Vagina (tissue), 2 donors: ENCODE results near the gene C9orf85. TPM values are rescaled to one million over a fixed set of nuclear protein-coding genes. Genes with fewer than 3 reads are reported as not detected.

Source experiments
- DNase-seq, 2 donors: peaks; one replicate each; pipeline ENCODE4 v3.0.0-alpha.2; 2017; ENCODE audit errors: extremely low spot score in 2 of 2
- H3K27ac ChIP-seq: fragments of 200-600 bp; sonication (generic); one replicate; pipeline ENCODE4 v1.5.1; 2019
- H3K27me3 ChIP-seq: fragments of 200-600 bp; sonication (generic); one replicate; pipeline ENCODE4 v1.5.1; 2019
- H3K36me3 ChIP-seq, 2 donors: fragments of 200-600 bp; sonication (generic); one replicate each; pipeline ENCODE4 v1.5.1; 2017 to 2019
- H3K4me1 ChIP-seq: fragments of 200-600 bp; sonication (generic); one replicate; pipeline ENCODE4 v1.5.1; 2019
- H3K4me3 ChIP-seq, 2 donors: fragments of 200-600 bp; sonication (generic); 1 replicate in 1 of 2; 2 replicates in 1 of 2; pipeline ENCODE4 v1.5.1; 2016 to 2019
- H3K9me3 ChIP-seq: fragments of 200-600 bp; sonication (generic); one replicate; pipeline ENCODE4 v1.5.1; 2019
- CTCF ChIP-seq, 3 experiments: fragments of 450-650 bp in 2 of 3; fragments of 200-600 bp in 1 of 3; sonication (generic) in 1 of 3; IDR thresholded peaks; one replicate each; pipeline ENCODE4 v1.5.1; 2017 to 2019; ENCODE audit warnings: antibody characterized with exemption in 3 of 3, mild to moderate bottlenecking in 2 of 3, moderate library complexity in 2 of 3
- POLR2A ChIP-seq, 2 donors: fragments of 450-650 bp; IDR thresholded peaks; one replicate each; pipeline ENCODE4 v1.6.1; 2017; ENCODE audit warnings: antibody characterized with exemption in 2 of 2, mild to moderate bottlenecking in 2 of 2, moderate library complexity in 2 of 2
- POLR2AphosphoS5 ChIP-seq, 2 donors: sonication (generic); formaldehyde crosslinking; IDR thresholded peaks; one replicate each; pipeline ENCODE4 v1.9.0; 2017; ENCODE audit warnings: antibody characterized with exemption in 2 of 2, mild to moderate bottlenecking in 2 of 2, low read depth in 1 of 2; ENCODE audit not compliant: insufficient read depth in 1 of 2
- intact Hi-C: fragments of 100-400 bp; cut with DNase I; formaldehyde crosslinking; loops from one replicate; pipeline ENCODE4 v1.15.1; 2023
- total RNA-seq: library from RNA; depleted of rRNA; stranded (reverse); fragments of >200 nt; gene quantifications from one replicate; pipeline ENCODE4 v1.2.3, GENCODE V29; 2016

C9orf85 gene
- total RNA-seq, 1 donor from 2014 or later = 5.4 TPM

GRCh38 chr9:71904076-71904475 is 7.4 kb upstream of the C9orf85 start:
- Histone ChIP-seq H3K36me3 (no peaks in the 10 kb centered on the region), H3K27me3 (no peaks in the 10 kb centered on the region), H3K4me1 (peaks cover 23% of the 10 kb centered on the region), H3K27ac (no peak overlapping the region), H3K9me3 (no peaks in the 10 kb centered on the region), H3K4me3 (no peak overlapping the region)
- DNase-seq = no peak
- intact Hi-C loops = no loop called here
- no peak for TF ChIP-seq POLR2AphosphoS5 (IDR thresholded peaks at IDR 0.05; ENCODE audit: insufficient read depth in 1 of 2, low read depth in 1 of 2)
- no peak for TF ChIP-seq POLR2A (IDR thresholded peaks at IDR 0.05)
- no peak for TF ChIP-seq CTCF (IDR thresholded peaks at IDR 0.05)

- Histone ChIP-seq H3K36me3 (no peaks in the 10 kb centered on the region), H3K4me3 (peak overlapping the region in 1 of 2 donors; percentile 85), H3K27me3 (no peaks in the 10 kb centered on the region), H3K27ac (peak overlapping the region; percentile 95), H3K4me1 (peaks cover 46% of the 10 kb centered on the region), H3K9me3 (no peaks in the 10 kb centered on the region)
- TF ChIP-seq CTCF (IDR thresholded peaks at IDR 0.05) = no peak
- TF ChIP-seq POLR2A (IDR thresholded peaks at IDR 0.05) = no peak
- TF ChIP-seq POLR2AphosphoS5 (IDR thresholded peaks at IDR 0.05; ENCODE audit: insufficient read depth in 1 of 2, low read depth in 1 of 2) = no peak
- no peak for DNase-seq
- intact Hi-C loops = no loop called here
These were observed 2.6 kb upstream of the C9orf85 start for GRCh38 chr9:71908825-71909224.

GRCh38 chr9:71909887-71910649 is 1.4 kb upstream of the C9orf85 start:
- Histone ChIP-seq H3K4me1 (peaks cover 48% of the 10 kb centered on the region), H3K9me3 (no peaks in the 10 kb centered on the region), H3K36me3 (no peaks in the 10 kb centered on the region), H3K4me3 (peak overlapping the region; percentile 61 to 85), H3K27me3 (no peaks in the 10 kb centered on the region), H3K27ac (peak overlapping the region; percentile 95)
- TF ChIP-seq POLR2AphosphoS5 (IDR thresholded peaks at IDR 0.05; ENCODE audit: insufficient read depth in 1 of 2, low read depth in 1 of 2) = no peak
- TF ChIP-seq CTCF (IDR thresholded peaks at IDR 0.05) = no peak
- no peak for TF ChIP-seq POLR2A (IDR thresholded peaks at IDR 0.05)
- DNase-seq = no peak
- intact Hi-C loops = no loop called here

- Histone ChIP-seq H3K36me3 (no peaks in the 10 kb centered on the region), H3K4me1 (peaks cover 54% of the 10 kb centered on the region), H3K4me3 (peak overlapping the region; percentile 61 to 85), H3K9me3 (no peaks in the 10 kb centered on the region), H3K27me3 (no peaks in the 10 kb centered on the region), H3K27ac (peak overlapping the region; percentile 95)
- DNase-seq = no peak
- TF ChIP-seq CTCF (IDR thresholded peaks at IDR 0.05) (no peak), POLR2AphosphoS5 (IDR thresholded peaks at IDR 0.05; ENCODE audit: insufficient read depth in 1 of 2, low read depth in 1 of 2) (no peak), POLR2A (IDR thresholded peaks at IDR 0.05) (no peak)
- intact Hi-C loops = no loop called here
These were observed 784 bp upstream of the C9orf85 start for GRCh38 chr9:71910650-71911060.

GRCh38 chr9:71911908-71912335 is 483 bp downstream of the C9orf85 start:
- Histone ChIP-seq H3K4me1 (peaks cover 60% of the 10 kb centered on the region), H3K4me3 (peak overlapping the region; percentile 61 to 85), H3K36me3 (no peaks in the 10 kb centered on the region), H3K27ac (peak overlapping the region; percentile 95), H3K27me3 (no peaks in the 10 kb centered on the region), H3K9me3 (no peaks in the 10 kb centered on the region)
- TF ChIP-seq CTCF (IDR thresholded peaks at IDR 0.05) (no peak), POLR2AphosphoS5 (IDR thresholded peaks at IDR 0.05; ENCODE audit: insufficient read depth in 1 of 2, low read depth in 1 of 2) (no peak), POLR2A (IDR thresholded peaks at IDR 0.05) (no peak)
- intact Hi-C loops = no loop called here
- no peak for DNase-seq
